AG09319 (cell line): ENCODE results near the gene REPS1.

Experiments
- DNase-seq: peaks from one replicate; pipeline ENCODE4 v3.0.0-alpha.2; 2010; ENCODE audit warnings: low read depth; ENCODE audit errors: extremely low read depth
- CTCF ChIP-seq: IDR thresholded peaks from 2 replicates; pipeline ENCODE4 v1.5.1; 2011; ENCODE audit warnings: low read depth, mild to moderate bottlenecking, inconsistent platforms, low read length, moderate library complexity

The REPS1 gene

GRCh38 chr6:139013185-139013800 lies 25.2 kb upstream of the REPS1 start:
- DNase-seq, result no peak
- TF ChIP-seq CTCF, result no peak

- DNase-seq, result no peak
- TF ChIP-seq CTCF, result no peak
Measured at GRCh38 chr6:139011980-139012379, 23.9 kb upstream of the REPS1 start.

- no peak for DNase-seq
- TF ChIP-seq CTCF, result no peak
Measured at GRCh38 chr6:139010674-139011073, 22.6 kb upstream of the REPS1 start.

- no peak for DNase-seq
- TF ChIP-seq CTCF, result no peak
Measured at GRCh38 chr6:139008117-139008516, 20.1 kb upstream of the REPS1 start.

GRCh38 chr6:139007428-139007827 lies 19.4 kb upstream of the REPS1 start:
- DNase-seq, result no peak
- no peak for TF ChIP-seq CTCF

GRCh38 chr6:139006477-139006876 lies 18.4 kb upstream of the REPS1 start:
- DNase-seq, result no peak
- TF ChIP-seq CTCF, result no peak

- no peak for TF ChIP-seq CTCF
- no peak for DNase-seq
Measured at GRCh38 chr6:139003751-139004150, 15.7 kb upstream of the REPS1 start.
